ENCODE results near the gene SERTM1.
A peak's percentile ranks its signal among the peaks of the same experiment; 100 is the strongest.

Gene SERTM1

GRCh38 chr13:36725936-36726335, 52.1 kb downstream of the SERTM1 start:
- H2AFZ ChIP-seq (ENCODE audit: low read depth), result no peak overlapping the region
- no peaks in the 10 kb centered on the region for H4K20me1 ChIP-seq (ENCODE audit: insufficient read depth)
- no peak for TF ChIP-seq CTCF (conservative IDR thresholded peaks at IDR 0.05; ENCODE audit: low read depth, low read length)
- no peaks in the 10 kb centered on the region for H3K36me3 ChIP-seq (ENCODE audit: insufficient read depth)
- H3K27ac ChIP-seq, result no peak overlapping the region
- H3K4me1 ChIP-seq (ENCODE audit: low read depth, poor library complexity, severe bottlenecking), result no peaks in the 10 kb centered on the region
- H3K4me2 ChIP-seq, result no peak overlapping the region
- no peak overlapping the region for H3K9ac ChIP-seq
- no peaks in the 10 kb centered on the region for H3K27me3 ChIP-seq (ENCODE audit: insufficient read depth, low read depth)
- H3K4me3 ChIP-seq (IDR thresholded peaks at IDR 0.05; ENCODE audit: insufficient read depth, low read depth, low read length), result no peak overlapping the region
- no peaks in the 10 kb centered on the region for H3K79me2 ChIP-seq (ENCODE audit: insufficient read depth, low read depth)

GRCh38 chr13:36728006-36728405, 54.2 kb downstream of the SERTM1 start:
- Histone ChIP-seq H3K36me3 (ENCODE audit: insufficient read depth) (no peaks in the 10 kb centered on the region), H3K79me2 (ENCODE audit: insufficient read depth, low read depth) (no peaks in the 10 kb centered on the region), H4K20me1 (ENCODE audit: insufficient read depth) (no peaks in the 10 kb centered on the region), H3K27me3 (ENCODE audit: insufficient read depth, low read depth) (no peaks in the 10 kb centered on the region), H3K4me1 (ENCODE audit: low read depth, poor library complexity, severe bottlenecking) (no peaks in the 10 kb centered on the region), H3K4me3 (IDR thresholded peaks at IDR 0.05; ENCODE audit: insufficient read depth, low read depth, low read length) (no peak overlapping the region), H3K4me2 (no peak overlapping the region), H3K9ac (no peak overlapping the region), H3K27ac (no peak overlapping the region), H2AFZ (ENCODE audit: low read depth) (no peak overlapping the region)
- TF ChIP-seq CTCF (conservative IDR thresholded peaks at IDR 0.05; ENCODE audit: low read depth, low read length), result no peak

GRCh38 chr13:36736119-36736726, 62.4 kb downstream of the SERTM1 start:
- no peak overlapping the region for H3K27ac ChIP-seq
- H2AFZ ChIP-seq (ENCODE audit: low read depth), result no peak overlapping the region
- no peaks in the 10 kb centered on the region for H3K79me2 ChIP-seq (ENCODE audit: insufficient read depth, low read depth)
- no peak overlapping the region for H3K4me3 ChIP-seq (IDR thresholded peaks at IDR 0.05; ENCODE audit: insufficient read depth, low read depth, low read length)
- TF ChIP-seq CTCF (conservative IDR thresholded peaks at IDR 0.05; ENCODE audit: low read depth, low read length), result peak; percentile 64
- no peaks in the 10 kb centered on the region for H4K20me1 ChIP-seq (ENCODE audit: insufficient read depth)
- H3K36me3 ChIP-seq (ENCODE audit: insufficient read depth), result no peaks in the 10 kb centered on the region
- H3K9ac ChIP-seq, result no peak overlapping the region
- H3K4me1 ChIP-seq (ENCODE audit: low read depth, poor library complexity, severe bottlenecking), result no peaks in the 10 kb centered on the region
- no peaks in the 10 kb centered on the region for H3K27me3 ChIP-seq (ENCODE audit: insufficient read depth, low read depth)
- H3K4me2 ChIP-seq, result no peak overlapping the region

- Histone ChIP-seq H2AFZ (ENCODE audit: low read depth) (no peak overlapping the region), H3K36me3 (ENCODE audit: insufficient read depth) (no peaks in the 10 kb centered on the region), H4K20me1 (ENCODE audit: insufficient read depth) (no peaks in the 10 kb centered on the region), H3K27ac (no peak overlapping the region), H3K4me2 (no peak overlapping the region), H3K27me3 (ENCODE audit: insufficient read depth, low read depth) (no peaks in the 10 kb centered on the region), H3K4me1 (ENCODE audit: low read depth, poor library complexity, severe bottlenecking) (no peaks in the 10 kb centered on the region), H3K9ac (no peak overlapping the region), H3K4me3 (IDR thresholded peaks at IDR 0.05; ENCODE audit: insufficient read depth, low read depth, low read length) (no peak overlapping the region), H3K79me2 (ENCODE audit: insufficient read depth, low read depth) (no peaks in the 10 kb centered on the region)
- TF ChIP-seq CTCF (conservative IDR thresholded peaks at IDR 0.05; ENCODE audit: low read depth, low read length), result no peak
These were observed 63.8 kb downstream of the SERTM1 start for GRCh38 chr13:36737524-36738083.
